H1 (cell line): Measurements from ENCODE around the gene TGM2. TPM values are rescaled to one million over a fixed set of nuclear protein-coding genes. Genes with fewer than 3 reads are reported as not detected.

ENCODE experiments used
- CBX8 ChIP-seq: fragments of 300-800, 300-1000 bp; sonication (generic); IDR thresholded peaks from 2 replicates; pipeline ENCODE4 v1.7.1; 2016; ENCODE audit warnings: low read depth, low read length, borderline replicate concordance
- E2F6 ChIP-seq: IDR thresholded peaks from 2 replicates; pipeline ENCODE4 v1.6.1; 2012; ENCODE audit warnings: inconsistent platforms
- HDAC6 ChIP-seq: IDR thresholded peaks from one replicate; pipeline ENCODE4 v1.7.1; 2012; ENCODE audit warnings: low read depth, mild to moderate bottlenecking, inconsistent platforms, low read length, moderate library complexity
- PHF8 ChIP-seq: fragments of 200-600 bp; sonication (generic); conservative IDR thresholded peaks from 2 replicates; pipeline ENCODE4 v1.7.1; 2012; ENCODE audit warnings: low read depth, mild to moderate bottlenecking, inconsistent platforms, low read length, moderate library complexity
- RAD21 ChIP-seq, 2 experiments: IDR thresholded peaks in 1 of 2; conservative IDR thresholded peaks in 1 of 2; 2 replicates each; pipeline ENCODE4 v1.6.1; 2011; ENCODE audit warnings: low read depth in 2 of 2, low read length in 2 of 2, improper control_type of control experiment in 1 of 2, inconsistent platforms in 1 of 2, mild to moderate bottlenecking in 1 of 2, moderate library complexity in 1 of 2
- SP2 ChIP-seq: IDR thresholded peaks from 2 replicates; pipeline ENCODE4 v1.6.1; 2012; ENCODE audit warnings: mild to moderate bottlenecking, low read length, inconsistent platforms
- TAF1 ChIP-seq: IDR thresholded peaks from 2 replicates; pipeline ENCODE4 v1.6.1; 2011; ENCODE audit warnings: mild to moderate bottlenecking, low read depth, low read length
- polyA plus RNA-seq, 7 experiments: library from polyadenylated mRNA; depleted of rRNA in 3 of 7; stranded (reverse) in 5 of 7; unstranded in 2 of 7; fragments of >200 nt in 5 of 7; fragments of 200-250 nt in 2 of 7; gene quantifications; 1 replicate in 5 of 7; 2 replicates in 1 of 7; 4 replicates in 1 of 7; pipeline versions ENCODE4 v1.2.1 to v1.2.3, GENCODE V29; 2011 to 2013; ENCODE audit warnings: missing spikeins in 2 of 7, mixed read lengths in 2 of 7
- total RNA-seq: library from RNA; stranded (reverse); fragmentation: NEBNext Ultra II Directional; extraction: Animal tissue kit (Norgen Biotek cat#: 25700); gene quantifications from 2 replicates; pipeline ENCODE4 v1.2.1, GENCODE V29; 2021

Gene TGM2
- total and polyA plus RNA-seq, 2 of the 8 experiments (the other 6 are each of a cell fraction or from before 2014, with no cell fraction given) = 0.86 to 1.0 TPM

GRCh38 chr20:38157635-38158495 lies 7.2 kb downstream of the TGM2 start (continued):
- TF ChIP-seq E2F6 (no peak), TAF1 (no peak), HDAC6 (no peak), CBX8 (no peak), PHF8 (no peak), SP2 (no peak), RAD21 (IDR thresholded peaks at IDR 0.05 in 1 of 2, conservative IDR thresholded peaks at IDR 0.05 in 1 of 2; ENCODE audit: low read depth in 2 of 2, low read length in 2 of 2) (no peak)
